GM10248 (cell line): ENCODE measurements around the gene SGCD.

Experiments
- CTCF ChIA-PET: fragments of 300-600 bp; sonication (Branson Sonifier 250); formaldehyde crosslinking; extraction: SDS; loops from one replicate; lab custom pipeline; 2021; ENCODE audit warnings: antibody characterized with exemption; lab: Yijun Ruan, JAX
- POLR2A ChIA-PET: fragments of 350-650 bp; sonication (Branson Sonifier 250); formaldehyde crosslinking; extraction: SDS; loops from one replicate; lab custom pipeline; 2020; ENCODE audit warnings: antibody characterized with exemption; lab: Yijun Ruan, JAX
- DNase-seq: peaks from one replicate; pipeline ENCODE4 v3.0.0; 2012; ENCODE audit errors: extremely low spot score
- TF ChIP-seq, protein P1 (sequence below): IDR thresholded peaks from 2 replicates; pipeline ENCODE4 v1.5.1; 2012; ENCODE audit warnings: mild to moderate bottlenecking, low read depth; ENCODE audit errors: extremely low read depth, missing control alignments, control extremely low read depth

SGCD gene

GRCh38 chr5:156475182-156476157, 148.5 kb downstream of the SGCD start:
- POLR2A ChIA-PET, result no interaction called here
- CTCF ChIA-PET, result interaction anchor here (2.2 kb wide), 1 partner anchor 13 kb away, joined by 7 read pairs; no protein-coding TSS in a partner anchor

DNA sequence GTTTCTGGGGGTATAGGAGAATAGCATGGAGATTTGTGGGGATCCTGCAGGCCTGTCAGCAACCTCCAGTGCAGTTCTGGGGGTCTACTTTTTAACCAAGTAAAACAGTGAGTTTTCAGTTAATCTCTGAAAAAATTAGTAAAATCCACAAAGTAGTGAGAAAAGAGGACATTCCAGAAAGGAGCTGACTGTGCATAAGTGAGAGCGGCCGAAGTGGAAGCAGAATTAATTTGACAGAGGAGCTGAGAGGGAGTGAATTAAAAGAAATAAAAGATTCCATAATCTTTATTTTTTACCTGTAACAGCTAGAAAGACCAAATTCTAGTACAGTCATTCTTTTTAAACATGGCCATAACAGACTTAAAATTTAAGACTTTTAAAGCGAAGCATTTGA, 149.2 kb downstream of the SGCD start:
- TF ChIP-seq, protein P1, sequence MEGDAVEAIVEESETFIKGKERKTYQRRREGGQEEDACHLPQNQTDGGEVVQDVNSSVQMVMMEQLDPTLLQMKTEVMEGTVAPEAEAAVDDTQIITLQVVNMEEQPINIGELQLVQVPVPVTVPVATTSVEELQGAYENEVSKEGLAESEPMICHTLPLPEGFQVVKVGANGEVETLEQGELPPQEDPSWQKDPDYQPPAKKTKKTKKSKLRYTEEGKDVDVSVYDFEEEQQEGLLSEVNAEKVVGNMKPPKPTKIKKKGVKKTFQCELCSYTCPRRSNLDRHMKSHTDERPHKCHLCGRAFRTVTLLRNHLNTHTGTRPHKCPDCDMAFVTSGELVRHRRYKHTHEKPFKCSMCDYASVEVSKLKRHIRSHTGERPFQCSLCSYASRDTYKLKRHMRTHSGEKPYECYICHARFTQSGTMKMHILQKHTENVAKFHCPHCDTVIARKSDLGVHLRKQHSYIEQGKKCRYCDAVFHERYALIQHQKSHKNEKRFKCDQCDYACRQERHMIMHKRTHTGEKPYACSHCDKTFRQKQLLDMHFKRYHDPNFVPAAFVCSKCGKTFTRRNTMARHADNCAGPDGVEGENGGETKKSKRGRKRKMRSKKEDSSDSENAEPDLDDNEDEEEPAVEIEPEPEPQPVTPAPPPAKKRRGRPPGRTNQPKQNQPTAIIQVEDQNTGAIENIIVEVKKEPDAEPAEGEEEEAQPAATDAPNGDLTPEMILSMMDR, result no peak
- ChIA-PET CTCF (interaction anchor here (2.2 kb wide), 1 partner anchor 14 kb away, joined by 7 read pairs; no protein-coding TSS in a partner anchor), POLR2A (no interaction called here)
- DNase-seq, result no peak

More at GRCh38 chr5:156475182-156476157, 148.5 kb downstream of the SGCD start:
- TF ChIP-seq, protein P1, result no peak
- DNase-seq, result no peak

- DNase-seq, result no peak
- POLR2A ChIA-PET, result no interaction called here
- CTCF ChIA-PET, result interaction anchor here (2.2 kb wide), 1 partner anchor 15 kb away, joined by 7 read pairs; no protein-coding TSS in a partner anchor
- TF ChIP-seq, protein P1, result no peak
Observed at GRCh38 chr5:156476678-156477077, 149.7 kb downstream of the SGCD start.

GRCh38 chr5:156477196-156477595, 150.2 kb downstream of the SGCD start:
- DNase-seq, result no peak
- POLR2A ChIA-PET, result no interaction called here
- TF ChIP-seq, protein P1, result no peak
- CTCF ChIA-PET, result interaction anchor here (1.3 kb wide), 1 partner anchor 10 kb away, joined by 5 read pairs; no protein-coding TSS in a partner anchor

- DNase-seq, result no peak
- ChIA-PET CTCF (interaction anchor here (1.3 to 1.8 kb wide), 2 partner anchors 15 to 23 kb away, joined by 3 to 5 read pairs; no protein-coding TSS in a partner anchor), POLR2A (no interaction called here)
- TF ChIP-seq, protein P1, result no peak
Observed at GRCh38 chr5:156479849-156480248, 152.9 kb downstream of the SGCD start.

- POLR2A ChIA-PET, result no interaction called here
- TF ChIP-seq, protein P1, result no peak
- CTCF ChIA-PET, result no interaction called here
- DNase-seq, result no peak
Observed at GRCh38 chr5:156481741-156482140, 154.8 kb downstream of the SGCD start.
